OCI-LY7 (cell line): ENCODE data around the gene PCED1B. TPM values are rescaled to one million over a fixed set of nuclear protein-coding genes. Genes with fewer than 3 reads are reported as not detected.

Experiments used
- BruUV-seq: library from RNA; stranded (reverse); fragments of 400-500 nt; replicated peaks from 2 replicates; lab custom pipeline; 2021; lab: Mats Ljungman, UMichigan
- CTCF ChIA-PET: fragments of 300-600 bp; sonication (Branson Sonifier 250); formaldehyde crosslinking; loops from one replicate; lab custom pipeline; 2022; ENCODE audit warnings: antibody characterized with exemption; ENCODE audit not compliant: unreplicated experiment; lab: Charles Lee
- POLR2A ChIA-PET: fragments of 300-600 bp; sonication (Branson Sonifier 250); formaldehyde crosslinking; loops from one replicate; lab custom pipeline; 2022; ENCODE audit warnings: antibody characterized with exemption; lab: Charles Lee
- DNase-seq: peaks from one replicate; pipeline ENCODE4 v3.0.0-alpha.2; 2015; ENCODE audit warnings: low spot score
- H2AFZ ChIP-seq: fragments of 200-600 bp; sonication (generic), shearing (Covaris generic); 2 replicates; pipeline ENCODE4 v1.6.1; 2014; ENCODE audit warnings: mild to moderate bottlenecking, antibody characterized with exemption, low read length, moderate library complexity
- H3K27ac ChIP-seq: fragments of 200-600 bp; sonication (generic); 2 replicates; pipeline ENCODE4 v1.5.1; 2014; ENCODE audit warnings: mixed run types, low read depth, mild to moderate bottlenecking, moderate library complexity, low read length, inconsistent platforms; ENCODE audit not compliant: poor library complexity, severe bottlenecking
- H3K36me3 ChIP-seq: fragments of 200-600 bp; sonication (generic); 2 replicates; pipeline ENCODE4 v1.6.1; 2014; ENCODE audit warnings: mild to moderate bottlenecking, antibody characterized with exemption, low read length, moderate library complexity, mixed read lengths; ENCODE audit not compliant: insufficient read depth
- H3K4me1 ChIP-seq: fragments of 200-600 bp; sonication (generic); 2 replicates; pipeline ENCODE4 v1.5.1; 2014; ENCODE audit warnings: mild to moderate bottlenecking, low read length; ENCODE audit not compliant: insufficient read depth, poor library complexity, severe bottlenecking
- H3K4me2 ChIP-seq: fragments of 200-600 bp; sonication (generic); 2 replicates; pipeline ENCODE4 v1.6.1; 2014; ENCODE audit warnings: mild to moderate bottlenecking, low read length
- H3K4me3 ChIP-seq: fragments of 200-600 bp; sonication (generic); 2 replicates; pipeline ENCODE4 v1.5.1; 2014; ENCODE audit warnings: mild to moderate bottlenecking, low read depth, low read length; ENCODE audit not compliant: poor library complexity, severe bottlenecking
- H3K79me2 ChIP-seq: fragments of 200-600 bp; sonication (generic); 2 replicates; pipeline ENCODE4 v1.6.1; 2016; ENCODE audit warnings: low read depth, mild to moderate bottlenecking, low read length, moderate library complexity, mixed read lengths; ENCODE audit not compliant: insufficient read depth
- H3K9me2 ChIP-seq: fragments of 200-600 bp; sonication (generic); 2 replicates; pipeline ENCODE4 v1.6.1; 2016; ENCODE audit warnings: mild to moderate bottlenecking, low read length, mixed read lengths; ENCODE audit not compliant: insufficient read depth
- H3K9me3 ChIP-seq: fragments of 200-600 bp; sonication (generic); 2 replicates; pipeline ENCODE4 v1.6.1; 2014; ENCODE audit warnings: mild to moderate bottlenecking, mixed run types, low read length, mixed read lengths
- H4K20me1 ChIP-seq: fragments of 200-600 bp; sonication (generic); 2 replicates; pipeline ENCODE4 v1.6.1; 2014; ENCODE audit warnings: mild to moderate bottlenecking, antibody characterized with exemption, low read length, moderate library complexity, mixed read lengths; ENCODE audit not compliant: insufficient read depth
- EZH2phosphoT487 ChIP-seq: fragments of 200-600 bp; sonication (generic); IDR thresholded peaks from 2 replicates; pipeline ENCODE4 v1.6.1; 2018; ENCODE audit warnings: low read depth, borderline replicate concordance, mild to moderate bottlenecking, mixed run types, antibody characterized with exemption, low read length, moderate library complexity, mixed read lengths
- intact Hi-C: fragments of 100-400 bp; cut with micrococcal nuclease; formaldehyde crosslinking; loops from one replicate; pipeline ENCODE4 v1.10.0; 2022; ENCODE audit not compliant: unreplicated experiment
- total RNA-seq, 2 experiments: library from RNA; depleted of rRNA in 1 of 2; stranded (reverse); fragments of >200 nt in 1 of 2; shearing (Covaris generic) in 1 of 2; gene quantifications; 2 replicates each; pipeline ENCODE4 v1.2.3, GENCODE V29; 2014 to 2022
- TF ChIP-seq, protein P1 (sequence below): fragments of 200-600 bp; sonication (generic); conservative IDR thresholded peaks from 2 replicates; pipeline ENCODE4 v1.5.1; 2014; ENCODE audit warnings: mild to moderate bottlenecking, antibody characterized with exemption, low read length, moderate library complexity, mixed read lengths

PCED1B gene
- total RNA-seq, 2 experiments from 2014 or later = 8.4 to 24.3 TPM

DNA sequence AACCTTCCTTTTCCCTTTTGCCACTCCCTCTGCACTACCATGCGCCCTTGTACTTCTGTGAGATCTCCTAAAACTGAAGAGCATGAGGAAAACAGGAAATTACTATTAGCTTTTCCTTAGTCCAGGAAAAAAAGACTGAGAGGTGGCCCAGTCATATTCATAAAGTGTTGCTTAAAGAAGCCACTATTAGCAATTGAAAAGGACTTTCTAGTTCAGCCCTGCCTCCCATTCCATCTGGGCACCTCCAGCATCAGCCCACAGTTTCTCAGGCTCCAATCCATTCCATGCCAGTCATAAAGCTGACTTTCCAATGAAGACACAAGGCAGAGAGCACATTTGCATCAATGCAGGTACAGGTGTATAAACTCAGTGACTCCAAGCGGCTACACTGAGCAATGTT lies 20.2 kb downstream of the PCED1B start:
- ChIA-PET POLR2A (no interaction called here), CTCF (no interaction called here)
- Histone ChIP-seq H3K4me1 (no peaks in the 10 kb centered on the region), H3K4me2 (no peak overlapping the region), H2AFZ (no peak overlapping the region), H3K36me3 (no peaks in the 10 kb centered on the region), H4K20me1 (no peaks in the 10 kb centered on the region), H3K9me2 (no peaks in the 10 kb centered on the region), H3K27ac (no peak overlapping the region), H3K9me3 (no peaks in the 10 kb centered on the region), H3K79me2 (no peaks in the 10 kb centered on the region), H3K4me3 (no peak overlapping the region)
- intact Hi-C loops = no loop called here
- no peak for DNase-seq
- no TSS peak for BruUV-seq
- no peak for TF ChIP-seq EZH2phosphoT487
- TF ChIP-seq, protein P1, sequence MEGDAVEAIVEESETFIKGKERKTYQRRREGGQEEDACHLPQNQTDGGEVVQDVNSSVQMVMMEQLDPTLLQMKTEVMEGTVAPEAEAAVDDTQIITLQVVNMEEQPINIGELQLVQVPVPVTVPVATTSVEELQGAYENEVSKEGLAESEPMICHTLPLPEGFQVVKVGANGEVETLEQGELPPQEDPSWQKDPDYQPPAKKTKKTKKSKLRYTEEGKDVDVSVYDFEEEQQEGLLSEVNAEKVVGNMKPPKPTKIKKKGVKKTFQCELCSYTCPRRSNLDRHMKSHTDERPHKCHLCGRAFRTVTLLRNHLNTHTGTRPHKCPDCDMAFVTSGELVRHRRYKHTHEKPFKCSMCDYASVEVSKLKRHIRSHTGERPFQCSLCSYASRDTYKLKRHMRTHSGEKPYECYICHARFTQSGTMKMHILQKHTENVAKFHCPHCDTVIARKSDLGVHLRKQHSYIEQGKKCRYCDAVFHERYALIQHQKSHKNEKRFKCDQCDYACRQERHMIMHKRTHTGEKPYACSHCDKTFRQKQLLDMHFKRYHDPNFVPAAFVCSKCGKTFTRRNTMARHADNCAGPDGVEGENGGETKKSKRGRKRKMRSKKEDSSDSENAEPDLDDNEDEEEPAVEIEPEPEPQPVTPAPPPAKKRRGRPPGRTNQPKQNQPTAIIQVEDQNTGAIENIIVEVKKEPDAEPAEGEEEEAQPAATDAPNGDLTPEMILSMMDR = no peak

DNA sequence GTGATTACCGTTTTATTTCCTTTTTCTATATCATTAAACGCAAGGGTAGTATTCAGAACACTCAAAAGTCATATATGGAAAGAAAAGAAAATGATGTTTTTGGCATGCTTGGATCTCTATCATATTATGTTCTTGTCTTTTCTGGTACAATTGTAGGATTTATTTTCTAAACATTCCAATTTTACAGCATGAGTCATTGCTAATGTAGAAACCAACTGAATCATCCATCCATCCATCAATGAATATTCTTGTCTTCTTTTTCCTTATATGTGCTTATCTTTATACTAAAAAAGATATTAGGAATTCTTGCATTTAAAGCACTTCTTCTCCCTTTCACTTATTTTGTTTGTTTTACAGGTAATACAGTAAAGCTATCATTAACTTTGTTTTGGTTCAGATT lies 20.7 kb downstream of the PCED1B start:
- CTCF ChIA-PET = no interaction called here
- no peaks in the 10 kb centered on the region for H3K4me1 ChIP-seq
- H3K79me2 ChIP-seq = no peaks in the 10 kb centered on the region
- H3K9me2 ChIP-seq = no peaks in the 10 kb centered on the region
- no peak overlapping the region for H3K4me3 ChIP-seq
- H3K27ac ChIP-seq = no peak overlapping the region
- TF ChIP-seq, protein P1 = no peak
- no peak for TF ChIP-seq EZH2phosphoT487
- no peaks in the 10 kb centered on the region for H3K36me3 ChIP-seq
- no peak overlapping the region for H3K4me2 ChIP-seq
- H2AFZ ChIP-seq = no peak overlapping the region
- intact Hi-C loops = no loop called here
- no TSS peak for BruUV-seq
- POLR2A ChIA-PET = no interaction called here
- H3K9me3 ChIP-seq = no peaks in the 10 kb centered on the region
- H4K20me1 ChIP-seq = no peaks in the 10 kb centered on the region
- DNase-seq = no peak

DNA sequence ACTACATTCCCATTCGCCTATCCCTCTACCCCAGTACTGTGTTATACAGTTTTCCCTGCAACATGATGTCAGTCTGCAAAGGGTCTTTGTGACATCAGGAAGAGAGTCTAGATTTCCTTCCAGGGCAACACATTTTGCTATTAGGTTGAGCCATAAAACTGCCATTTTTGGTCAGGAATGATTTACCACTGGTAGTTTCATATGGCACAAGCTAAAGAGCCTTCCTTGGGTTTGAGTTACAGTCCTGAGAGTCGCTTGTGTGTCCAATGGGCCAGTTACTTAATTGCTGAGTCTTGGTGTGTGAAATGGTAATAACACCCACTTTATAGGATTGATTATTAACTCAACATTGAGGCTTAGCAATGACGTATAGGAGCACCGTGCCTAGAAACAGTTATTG lies 23.0 kb downstream of the PCED1B start:
- no TSS peak for BruUV-seq
- no peak for DNase-seq
- TF ChIP-seq, protein P1 = no peak
- TF ChIP-seq EZH2phosphoT487 = no peak

More for the DNA sequence above, 23.0 kb downstream of the PCED1B start:
- ChIA-PET CTCF (no interaction called here), POLR2A (interaction anchor here (0.7 kb wide), 1 partner anchor 220 kb away, joined by 5 read pairs; no protein-coding TSS in a partner anchor)
- Histone ChIP-seq H3K4me3 (no peak overlapping the region), H3K79me2 (no peaks in the 10 kb centered on the region), H3K4me2 (no peak overlapping the region), H3K9me3 (no peaks in the 10 kb centered on the region), H3K9me2 (no peaks in the 10 kb centered on the region), H3K36me3 (no peaks in the 10 kb centered on the region), H3K4me1 (no peaks in the 10 kb centered on the region), H4K20me1 (no peaks in the 10 kb centered on the region), H3K27ac (no peak overlapping the region), H2AFZ (no peak overlapping the region)
- intact Hi-C loops = no loop called here
